Progenitor cell of endocrine pancreas (in vitro differentiated cells): Measurements from ENCODE around the gene ETFDH. TPM values are rescaled to one million over a fixed set of nuclear protein-coding genes. Genes with fewer than 3 reads are reported as not detected.
A peak's percentile ranks its signal among the peaks of the same experiment; 100 is the strongest.
"Not testable (repeated sequence)": the region's sequence is repeated elsewhere in the genome, so short reads cannot be mapped to it uniquely, and the experiment has no call there.

Experiments used
- DNase-seq: peaks from one replicate; pipeline ENCODE4 v3.0.0; 2021; ENCODE audit warnings: low spot score; ENCODE audit not compliant: unreplicated experiment
- H3K27ac Mint-ChIP-seq: 2 replicates; pipeline ENCODE4 v1.8.0; 2021; ENCODE audit warnings: mild to moderate bottlenecking, moderate library complexity, mixed read lengths
- H3K27me3 Mint-ChIP-seq: 2 replicates; pipeline ENCODE4 v1.8.0; 2021; ENCODE audit warnings: mixed read lengths
- H3K36me3 Mint-ChIP-seq: 2 replicates; pipeline ENCODE4 v1.8.0; 2022; ENCODE audit warnings: mixed read lengths; ENCODE audit not compliant: insufficient read depth
- H3K4me1 Mint-ChIP-seq: 2 replicates; pipeline ENCODE4 v1.8.0; 2021; ENCODE audit warnings: low read depth, mixed read lengths
- H3K4me3 Mint-ChIP-seq: 2 replicates; pipeline ENCODE4 v1.8.0; 2021; ENCODE audit warnings: low read depth, mild to moderate bottlenecking, moderate library complexity, mixed read lengths
- H3K9me3 Mint-ChIP-seq: 2 replicates; pipeline ENCODE4 v1.8.0; 2021; ENCODE audit warnings: low read depth, mixed read lengths
- CTCF ChIP-seq: fragments of 200-600 bp; sonication (generic); IDR thresholded peaks from one replicate; pipeline ENCODE4 v1.5.0; 2021; ENCODE audit warnings: antibody characterized with exemption, mild to moderate bottlenecking; ENCODE audit not compliant: unreplicated experiment
- total RNA-seq: library from RNA; stranded (reverse); gene quantifications from 2 replicates; pipeline ENCODE4 v1.2.1, GENCODE V29; 2021

ETFDH gene
- total RNA-seq, 1 donor from 2014 or later, result 22.5 TPM

GRCh38 chr4:158657291-158657690 lies 14.8 kb upstream of the ETFDH start:
- H3K9me3 Mint-ChIP-seq, result no peaks in the 10 kb centered on the region
- no peak for DNase-seq
- H3K4me1 Mint-ChIP-seq, result no peaks in the 10 kb centered on the region
- H3K27me3 Mint-ChIP-seq, result no peaks in the 10 kb centered on the region
- no peak overlapping the region for H3K27ac Mint-ChIP-seq
- no peak overlapping the region for H3K4me3 Mint-ChIP-seq
- no peaks in the 10 kb centered on the region for H3K36me3 Mint-ChIP-seq
- no peak for TF ChIP-seq CTCF

DNA sequence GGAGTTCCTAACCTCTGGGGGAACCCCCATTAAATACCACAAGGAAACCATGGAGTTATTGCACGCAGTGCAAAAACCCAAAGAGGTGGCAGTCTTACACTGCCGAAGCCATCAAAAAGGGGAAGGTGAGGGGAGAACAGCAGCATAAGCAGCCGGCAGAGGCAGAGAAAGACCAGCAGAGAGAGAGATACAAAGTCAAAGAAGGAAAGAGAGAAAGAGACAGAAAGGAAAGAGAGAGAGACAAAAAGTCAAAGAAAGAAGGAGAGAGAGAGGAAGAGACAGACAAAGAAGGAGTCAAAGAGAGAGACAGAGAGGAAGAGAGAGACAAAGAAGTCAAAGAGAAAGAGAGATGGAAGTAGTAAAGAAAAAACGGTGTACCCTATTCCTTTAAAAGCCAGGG lies 8.8 kb upstream of the ETFDH start:
- DNase-seq, H3K9me3 Mint-ChIP-seq, H3K4me3 Mint-ChIP-seq, H3K4me1 Mint-ChIP-seq, H3K27me3 Mint-ChIP-seq: not testable (repeated sequence)
- Mint-ChIP-seq H3K27ac (peak overlapping the region; percentile 22), H3K36me3 (peaks cover 11% of the 10 kb centered on the region)

DNA sequence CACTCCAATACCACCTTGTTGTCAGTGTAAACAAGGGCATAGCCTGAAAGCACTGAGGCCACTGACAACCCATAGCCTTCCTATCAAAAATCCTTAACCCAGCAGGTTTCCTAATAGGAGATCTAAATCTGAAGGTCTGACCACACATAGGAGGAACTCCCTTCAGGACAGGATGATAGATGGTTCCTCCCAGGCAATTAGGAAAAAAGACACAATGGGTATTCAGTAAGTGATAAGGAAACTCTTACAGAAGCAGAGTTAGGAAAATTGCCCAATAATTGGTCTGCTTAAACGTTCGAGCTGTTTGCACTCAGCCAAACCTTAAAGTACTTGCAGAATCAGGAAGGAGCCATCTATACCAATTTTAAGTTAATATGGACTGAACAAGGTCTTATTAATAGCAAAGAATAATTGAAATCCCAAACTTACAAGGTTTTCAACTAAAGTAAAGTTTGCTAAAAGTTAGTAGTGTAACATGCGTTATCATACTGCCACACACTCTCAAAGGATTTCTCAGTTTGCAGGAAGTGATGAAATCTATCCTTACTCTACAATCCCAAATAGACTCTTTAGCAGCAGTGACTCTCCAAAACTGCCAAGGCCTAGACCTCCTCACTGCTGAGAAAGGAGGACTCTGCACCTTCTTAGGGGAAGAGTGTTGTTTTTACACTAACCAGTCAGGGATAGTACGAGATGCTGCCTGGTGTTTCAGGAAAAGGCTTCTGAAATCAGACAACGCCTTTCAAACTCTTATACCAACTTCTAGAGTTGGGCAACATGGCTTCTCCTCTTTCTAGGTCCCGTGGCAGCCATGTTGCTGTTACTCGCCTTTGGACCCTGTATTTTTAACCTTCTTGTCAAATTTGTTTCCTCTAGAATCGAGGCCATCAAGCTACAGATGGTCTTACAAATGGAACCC lies 8.1 kb upstream of the ETFDH start:
- not testable (repeated sequence) for H3K9me3 Mint-ChIP-seq, H3K4me1 Mint-ChIP-seq, H3K27me3 Mint-ChIP-seq, H3K4me3 Mint-ChIP-seq, DNase-seq
- peaks cover 13% of the 10 kb centered on the region for H3K36me3 Mint-ChIP-seq
- peak overlapping the region; percentile 49 for H3K27ac Mint-ChIP-seq

DNA sequence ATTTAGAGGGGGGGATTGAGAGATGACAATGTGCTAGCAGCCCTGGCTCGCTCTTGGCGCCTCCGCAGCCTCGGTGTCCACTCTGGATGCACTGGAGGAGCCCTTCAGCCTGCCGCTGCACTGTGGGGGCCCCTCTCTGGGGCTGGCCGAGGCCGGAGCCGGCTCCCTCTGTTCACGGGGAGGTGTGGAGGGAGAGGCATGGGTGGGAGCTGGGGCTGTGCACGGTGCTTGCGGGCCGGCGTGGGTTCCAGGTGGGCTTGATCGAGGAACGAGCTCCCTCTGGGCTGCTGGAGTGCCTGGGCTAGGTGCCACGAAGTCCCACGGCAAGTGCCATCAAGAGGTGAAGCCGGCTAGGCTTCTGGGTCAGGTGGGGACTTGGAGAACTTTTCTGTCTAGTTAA lies 7.3 kb upstream of the ETFDH start:
- peaks cover 10% of the 10 kb centered on the region for H3K4me1 Mint-ChIP-seq
- H3K9me3 Mint-ChIP-seq, result no peaks in the 10 kb centered on the region
- no peak overlapping the region for H3K4me3 Mint-ChIP-seq
- no peaks in the 10 kb centered on the region for H3K27me3 Mint-ChIP-seq
- H3K27ac Mint-ChIP-seq, result no peak overlapping the region
- peaks cover 13% of the 10 kb centered on the region for H3K36me3 Mint-ChIP-seq
- no peak for DNase-seq
- TF ChIP-seq CTCF, result no peak

GRCh38 chr4:158666892-158667291 lies 5.2 kb upstream of the ETFDH start:
- Mint-ChIP-seq H3K4me3 (no peak overlapping the region), H3K27ac (no peak overlapping the region), H3K36me3 (peaks cover 13% of the 10 kb centered on the region), H3K9me3 (no peaks in the 10 kb centered on the region), H3K27me3 (no peaks in the 10 kb centered on the region), H3K4me1 (peaks cover 18% of the 10 kb centered on the region)
- DNase-seq, result no peak
- TF ChIP-seq CTCF, result no peak

DNA sequence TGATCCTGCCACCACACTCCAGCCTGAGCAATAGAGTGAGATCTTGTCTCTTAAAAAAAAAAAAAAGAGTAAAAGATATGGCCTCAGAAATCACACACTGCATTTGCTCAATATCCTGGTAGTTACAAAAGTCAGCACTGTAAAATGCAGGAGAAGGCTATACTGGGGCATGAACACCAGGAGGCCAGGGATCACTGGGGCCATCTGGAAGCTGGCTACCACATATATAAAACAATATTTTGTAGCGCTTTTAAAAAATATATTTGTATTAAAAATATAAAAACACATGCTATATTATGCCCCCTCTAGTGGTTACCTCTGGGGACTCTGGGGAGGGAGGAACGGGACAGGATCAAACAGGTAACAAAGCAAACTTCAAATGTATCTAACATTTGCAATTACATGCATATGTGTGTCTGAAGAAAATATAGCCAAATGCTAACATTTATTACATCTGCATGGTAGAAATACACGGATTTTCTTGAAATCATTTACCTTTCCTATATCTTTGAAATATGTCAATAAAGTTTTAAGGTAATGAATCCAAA lies 4.4 kb upstream of the ETFDH start:
- H3K36me3 Mint-ChIP-seq, result peaks cover 13% of the 10 kb centered on the region
- peaks cover 21% of the 10 kb centered on the region for H3K4me1 Mint-ChIP-seq
- H3K27me3 Mint-ChIP-seq, result no peaks in the 10 kb centered on the region
- DNase-seq, result no peak
- no peak overlapping the region for H3K4me3 Mint-ChIP-seq
- no peak overlapping the region for H3K27ac Mint-ChIP-seq
- peak; percentile 64 for TF ChIP-seq CTCF
- H3K9me3 Mint-ChIP-seq, result no peaks in the 10 kb centered on the region
